ENCODE data around the gene DOK7. TPM values are rescaled to one million over a fixed set of nuclear protein-coding genes. Genes with fewer than 3 reads are reported as not detected.

The DOK7 gene
- total RNA-seq, 5 donors from 2014 or later (not counting 1 experiment from before 2014, with no cell fraction given) = 0.22 to 0.58 (median 0.36) TPM; not detected in 2

GRCh38 chr4:3496021-3496420 lies 32.9 kb downstream of the DOK7 start:
- ATAC-seq (replicated peaks in 1 of 4) (no peak), DNase-seq (no peak)
- CTCF ChIA-PET = no interaction called here
- Histone ChIP-seq H3K27me3 (replicated peaks in 1 of 2; ENCODE audit: control insufficient read depth in 2 of 2, extremely low read depth in 1 of 2, insufficient read depth in 2 of 2, low read length in 1 of 2) (peaks cover 0 to 65% of the 10 kb centered on the region in 2 experiments), H3K4me3 (ENCODE audit: control insufficient read depth in 1 of 2, extremely low read depth in 1 of 2, low read length in 1 of 2) (no peak overlapping the region), H3K36me3 (ENCODE audit: control insufficient read depth in 2 of 2, extremely low read depth in 1 of 2, insufficient read depth in 1 of 2, low read length in 1 of 2) (no peaks in the 10 kb centered on the region), H3K9me3 (no peaks in the 10 kb centered on the region), H3K4me1 (ENCODE audit: control insufficient read depth in 1 of 2, extremely low read depth in 1 of 2, insufficient read depth in 2 of 2, low read length in 2 of 2) (no peaks in the 10 kb centered on the region), H3K27ac (ENCODE audit: low read length) (no peak overlapping the region)
- H3K36me3 Mint-ChIP-seq = no peaks in the 10 kb centered on the region
- WGBS (ENCODE audit: insufficient coverage) = 65% methylated on average over 14 of the region's 14 CpGs
- H3K9me3 Mint-ChIP-seq = no peaks in the 10 kb centered on the region
- peaks cover 0 to 2% (median 0%) of the 10 kb centered on the region in 3 donors for H3K4me1 Mint-ChIP-seq
- H3K27me3 Mint-ChIP-seq = peaks cover 17 to 23% of the 10 kb centered on the region in 2 donors
- H3K27ac Mint-ChIP-seq = no peak overlapping the region
- H3K4me3 Mint-ChIP-seq = no peak overlapping the region
- POLR2A ChIA-PET = no interaction called here

DNA sequence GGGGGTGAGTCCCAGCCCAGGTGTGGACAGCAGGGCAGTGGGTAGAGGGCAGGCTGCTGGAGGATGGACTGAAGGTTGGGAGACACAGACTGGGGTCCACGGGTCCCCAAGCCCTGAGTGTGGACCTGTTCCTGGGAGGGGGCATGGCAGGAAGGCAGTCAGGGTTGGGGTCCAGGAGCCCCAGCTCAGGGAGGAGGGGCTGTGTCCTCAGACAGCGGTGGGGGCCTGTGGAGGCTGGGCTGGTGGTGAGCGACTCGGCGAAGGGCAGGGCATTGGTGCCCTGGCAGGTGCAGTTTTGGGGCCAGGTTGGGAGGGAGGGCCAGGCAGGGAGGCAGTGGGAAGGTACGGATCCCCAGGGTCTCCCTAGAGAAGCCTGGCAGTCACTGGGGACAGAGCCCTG lies 34.0 kb downstream of the DOK7 start:
- ChIA-PET CTCF (no interaction called here), POLR2A (no interaction called here)
- Mint-ChIP-seq H3K4me3 (no peak overlapping the region), H3K9me3 (no peaks in the 10 kb centered on the region), H3K36me3 (peaks cover 3% of the 10 kb centered on the region), H3K27ac (no peak overlapping the region), H3K4me1 (no peaks in the 10 kb centered on the region), H3K27me3 (peaks cover 7 to 12% of the 10 kb centered on the region in 2 donors)
- DNase-seq (no peak), ATAC-seq (replicated peaks in 1 of 4) (no peak)
- peaks cover 0 to 2% of the 10 kb centered on the region in 2 donors for H3K36me3 ChIP-seq (ENCODE audit: control insufficient read depth in 2 of 2, extremely low read depth in 1 of 2, insufficient read depth in 1 of 2, low read length in 1 of 2)
- 72% methylated on average over 6 of the region's 6 CpGs for WGBS (ENCODE audit: insufficient coverage)
- H3K4me3 ChIP-seq (ENCODE audit: control insufficient read depth in 1 of 2, extremely low read depth in 1 of 2, low read length in 1 of 2) = no peak overlapping the region
- no peaks in the 10 kb centered on the region for H3K9me3 ChIP-seq
- no peaks in the 10 kb centered on the region for H3K4me1 ChIP-seq (ENCODE audit: control insufficient read depth in 1 of 2, extremely low read depth in 1 of 2, insufficient read depth in 2 of 2, low read length in 2 of 2)
- H3K27ac ChIP-seq (ENCODE audit: low read length) = no peak overlapping the region
- peaks cover 0 to 58% of the 10 kb centered on the region in 2 experiments for H3K27me3 ChIP-seq (replicated peaks in 1 of 2; ENCODE audit: control insufficient read depth in 2 of 2, extremely low read depth in 1 of 2, insufficient read depth in 2 of 2, low read length in 1 of 2)

DNA sequence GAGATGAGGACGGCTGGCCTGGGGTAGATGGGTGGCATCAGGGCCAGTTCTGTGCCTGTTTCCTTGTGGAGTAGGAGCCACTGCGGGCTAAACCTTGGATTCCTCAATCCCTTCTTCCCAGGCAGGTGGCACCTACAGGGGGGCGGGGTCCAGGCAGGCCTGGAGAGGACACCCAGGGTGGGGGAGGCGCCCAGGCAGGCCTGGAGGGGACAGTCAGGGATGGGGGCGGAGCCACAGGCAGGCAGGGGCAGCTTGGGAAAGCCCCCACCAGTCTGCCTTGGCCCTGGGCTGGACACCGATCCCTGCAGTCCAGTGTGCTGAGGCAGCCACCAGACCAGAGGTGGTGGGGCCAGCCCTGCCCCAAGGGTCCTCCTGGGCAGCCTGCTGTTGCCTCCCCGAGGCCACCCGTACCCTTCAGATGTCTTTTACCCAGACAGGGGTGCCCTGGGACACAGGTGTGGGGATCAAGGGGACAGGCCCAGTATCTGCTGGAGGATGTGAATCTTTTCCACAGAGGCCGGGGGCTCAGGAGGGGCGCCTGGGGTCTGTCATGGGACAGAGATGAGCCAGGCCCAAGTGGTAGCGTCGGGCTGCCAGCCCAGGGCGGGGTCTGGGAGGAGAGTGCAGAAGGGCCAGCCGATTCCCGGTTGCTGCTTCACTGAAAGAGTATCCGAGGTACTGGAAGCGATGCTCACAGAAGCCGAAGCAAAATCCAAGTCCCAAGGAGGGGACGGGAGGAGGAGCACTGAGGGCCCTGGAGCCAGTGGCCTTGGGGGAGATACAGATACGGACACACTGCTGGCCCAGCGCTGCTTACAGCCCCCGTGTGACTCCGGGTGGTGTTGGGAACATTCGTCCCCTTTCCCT lies 34.6 kb downstream of the DOK7 start:
- no peak overlapping the region for H3K27ac ChIP-seq (ENCODE audit: low read length)
- DNase-seq = no peak
- H3K27me3 ChIP-seq (replicated peaks in 1 of 2; ENCODE audit: control insufficient read depth in 2 of 2, extremely low read depth in 1 of 2, insufficient read depth in 2 of 2, low read length in 1 of 2) = peaks cover 0 to 51% of the 10 kb centered on the region in 2 experiments
- no peak for ATAC-seq (replicated peaks in 1 of 4)
- Mint-ChIP-seq H3K36me3 (peaks cover 3% of the 10 kb centered on the region), H3K9me3 (no peaks in the 10 kb centered on the region), H3K4me1 (no peaks in the 10 kb centered on the region), H3K27ac (no peak overlapping the region), H3K4me3 (no peak overlapping the region), H3K27me3 (peaks cover 3 to 9% of the 10 kb centered on the region in 2 donors)
- peaks cover 2 to 4% of the 10 kb centered on the region in 2 donors for H3K36me3 ChIP-seq (ENCODE audit: control insufficient read depth in 2 of 2, extremely low read depth in 1 of 2, insufficient read depth in 1 of 2, low read length in 1 of 2)
- no peaks in the 10 kb centered on the region for H3K9me3 ChIP-seq
- ChIA-PET CTCF (no interaction called here), POLR2A (no interaction called here)
- no peak overlapping the region for H3K4me3 ChIP-seq (ENCODE audit: control insufficient read depth in 1 of 2, extremely low read depth in 1 of 2, low read length in 1 of 2)
- 90% methylated on average over 18 of the region's 24 CpGs for WGBS (ENCODE audit: insufficient coverage)
- H3K4me1 ChIP-seq (ENCODE audit: control insufficient read depth in 1 of 2, extremely low read depth in 1 of 2, insufficient read depth in 2 of 2, low read length in 2 of 2) = no peaks in the 10 kb centered on the region

GRCh38 chr4:3498407-3498806 lies 35.3 kb downstream of the DOK7 start:
- Mint-ChIP-seq H3K4me1 (peaks cover 1 to 5% (median 2%) of the 10 kb centered on the region in 3 donors), H3K36me3 (peaks cover 6% of the 10 kb centered on the region), H3K27me3 (peaks cover 3 to 9% of the 10 kb centered on the region in 2 donors), H3K27ac (no peak overlapping the region), H3K9me3 (no peaks in the 10 kb centered on the region), H3K4me3 (no peak overlapping the region)
- no peaks in the 10 kb centered on the region for H3K4me1 ChIP-seq (ENCODE audit: control insufficient read depth in 1 of 2, extremely low read depth in 1 of 2, insufficient read depth in 2 of 2, low read length in 2 of 2)
- peaks cover 0 to 45% of the 10 kb centered on the region in 2 experiments for H3K27me3 ChIP-seq (replicated peaks in 1 of 2; ENCODE audit: control insufficient read depth in 2 of 2, extremely low read depth in 1 of 2, insufficient read depth in 2 of 2, low read length in 1 of 2)
- H3K27ac ChIP-seq (ENCODE audit: low read length) = no peak overlapping the region
- no peaks in the 10 kb centered on the region for H3K9me3 ChIP-seq
- ATAC-seq (replicated peaks in 1 of 4) (no peak), DNase-seq (no peak)
- WGBS (ENCODE audit: insufficient coverage) = 79% methylated on average over 7 of the region's 11 CpGs
- ChIA-PET CTCF (no interaction called here), POLR2A (no interaction called here)
- peaks cover 2 to 5% of the 10 kb centered on the region in 2 donors for H3K36me3 ChIP-seq (ENCODE audit: control insufficient read depth in 2 of 2, extremely low read depth in 1 of 2, insufficient read depth in 1 of 2, low read length in 1 of 2)
- H3K4me3 ChIP-seq (ENCODE audit: control insufficient read depth in 1 of 2, extremely low read depth in 1 of 2, low read length in 1 of 2) = no peak overlapping the region

DNA sequence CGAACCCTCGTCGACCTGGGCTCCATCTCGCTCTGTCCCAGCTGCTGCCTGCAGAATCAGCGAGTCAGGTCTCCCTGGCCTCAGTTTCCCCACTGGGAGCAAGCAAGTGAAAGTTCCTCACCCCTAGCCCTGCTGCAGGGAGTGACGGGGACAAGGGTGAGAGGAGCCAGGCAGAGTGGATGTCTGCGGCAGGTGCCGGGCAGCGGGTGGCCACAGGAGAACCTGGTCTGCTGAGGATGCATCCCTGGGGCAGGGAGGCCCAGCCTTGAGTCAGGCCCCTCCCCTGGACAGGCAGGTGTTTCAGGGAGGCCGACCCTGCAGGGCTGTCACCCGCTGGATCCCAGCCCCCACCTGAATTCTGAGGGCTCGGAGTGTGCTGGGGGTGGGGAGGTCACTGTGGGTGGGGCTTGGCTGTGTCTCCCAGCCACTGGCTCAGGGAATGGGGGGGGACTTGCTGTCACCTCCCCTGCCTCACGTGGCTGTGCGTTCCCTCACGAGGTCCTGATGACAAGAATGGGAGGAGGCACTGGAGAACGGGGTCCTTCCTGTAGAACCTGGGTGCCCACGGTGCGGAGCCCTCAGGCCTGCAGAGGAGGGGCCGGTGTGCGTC lies 35.9 kb downstream of the DOK7 start:
- Mint-ChIP-seq H3K4me3 (no peak overlapping the region), H3K27me3 (peaks cover 3 to 9% of the 10 kb centered on the region in 2 donors), H3K4me1 (peaks cover 4 to 8% (median 5%) of the 10 kb centered on the region in 3 donors), H3K27ac (no peak overlapping the region), H3K36me3 (peaks cover 10% of the 10 kb centered on the region), H3K9me3 (no peaks in the 10 kb centered on the region)
- DNase-seq (no peak), ATAC-seq (replicated peaks in 1 of 4) (no peak)
- no peak overlapping the region for H3K27ac ChIP-seq (ENCODE audit: low read length)
- peaks cover 8% of the 10 kb centered on the region in 2 donors for H3K36me3 ChIP-seq (ENCODE audit: control insufficient read depth in 2 of 2, extremely low read depth in 1 of 2, insufficient read depth in 1 of 2, low read length in 1 of 2)
- no peak overlapping the region for H3K4me3 ChIP-seq (ENCODE audit: control insufficient read depth in 1 of 2, extremely low read depth in 1 of 2, low read length in 1 of 2)
- POLR2A ChIA-PET = no interaction called here
- H3K27me3 ChIP-seq (replicated peaks in 1 of 2; ENCODE audit: control insufficient read depth in 2 of 2, extremely low read depth in 1 of 2, insufficient read depth in 2 of 2, low read length in 1 of 2) = peaks cover 0 to 39% of the 10 kb centered on the region in 2 experiments
- CTCF ChIA-PET = no interaction called here
- WGBS (ENCODE audit: insufficient coverage) = 87% methylated on average over 16 of the region's 20 CpGs
- H3K4me1 ChIP-seq (ENCODE audit: control insufficient read depth in 1 of 2, extremely low read depth in 1 of 2, insufficient read depth in 2 of 2, low read length in 2 of 2) = no peaks in the 10 kb centered on the region
- no peaks in the 10 kb centered on the region for H3K9me3 ChIP-seq

DNA sequence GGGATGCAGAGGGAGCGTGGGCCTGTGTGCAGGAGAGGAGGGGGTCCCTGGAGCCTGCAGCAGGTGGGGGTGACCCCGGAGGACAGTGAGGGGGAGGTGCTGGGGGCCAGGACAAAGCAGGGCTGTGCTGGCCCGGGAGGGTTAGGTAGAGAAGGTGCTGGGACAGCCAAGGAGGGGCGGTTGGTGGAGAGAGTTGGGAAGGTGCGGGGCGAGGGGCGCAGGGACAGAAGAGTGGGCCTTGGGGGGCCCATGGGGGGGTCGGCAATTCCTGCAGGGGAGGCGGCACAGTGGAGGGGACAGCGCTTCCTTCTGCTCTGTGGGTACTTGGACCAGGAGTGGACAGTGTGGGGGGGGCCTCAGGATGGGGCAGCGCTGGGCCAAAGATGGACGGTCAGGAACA lies 36.6 kb downstream of the DOK7 start:
- H3K36me3 ChIP-seq (ENCODE audit: control insufficient read depth in 2 of 2, extremely low read depth in 1 of 2, insufficient read depth in 1 of 2, low read length in 1 of 2) = peaks cover 8% of the 10 kb centered on the region in 2 donors
- ATAC-seq (replicated peaks in 1 of 4) (no peak), DNase-seq (no peak)
- H3K9me3 ChIP-seq = no peaks in the 10 kb centered on the region
- CTCF ChIA-PET = no interaction called here
- Mint-ChIP-seq H3K36me3 (peaks cover 11% of the 10 kb centered on the region), H3K4me1 (peaks cover 4 to 8% (median 5%) of the 10 kb centered on the region in 3 donors), H3K4me3 (no peak overlapping the region), H3K27me3 (peaks cover 3 to 7% of the 10 kb centered on the region in 2 donors), H3K9me3 (no peaks in the 10 kb centered on the region), H3K27ac (no peak overlapping the region)
- POLR2A ChIA-PET = no interaction called here
- peaks cover 0 to 32% of the 10 kb centered on the region in 2 experiments for H3K27me3 ChIP-seq (replicated peaks in 1 of 2; ENCODE audit: control insufficient read depth in 2 of 2, extremely low read depth in 1 of 2, insufficient read depth in 2 of 2, low read length in 1 of 2)
- no peak overlapping the region for H3K27ac ChIP-seq (ENCODE audit: low read length)
- WGBS (ENCODE audit: insufficient coverage) = 83% methylated on average over 10 of the region's 12 CpGs
- no peaks in the 10 kb centered on the region for H3K4me1 ChIP-seq (ENCODE audit: control insufficient read depth in 1 of 2, extremely low read depth in 1 of 2, insufficient read depth in 2 of 2, low read length in 2 of 2)
- no peak overlapping the region for H3K4me3 ChIP-seq (ENCODE audit: control insufficient read depth in 1 of 2, extremely low read depth in 1 of 2, low read length in 1 of 2)

All from T-cell (primary cell).